Right atrium auricular region (tissue), 2 donors: ENCODE data around the gene ACSBG1. TPM values are rescaled to one million over a fixed set of nuclear protein-coding genes. Genes with fewer than 3 reads are reported as not detected.

ENCODE experiments used
- DNase-seq: peaks from one replicate; pipeline ENCODE4 v3.0.0-alpha.2; 2019; ENCODE audit warnings: low spot score
- H3K27ac ChIP-seq, 2 donors: fragments of 200-600 bp; sonication (generic); 1 replicate in 1 of 2; 2 replicates in 1 of 2; pipeline ENCODE4 v1.5.1; 2016 to 2019
- H3K27me3 ChIP-seq, 2 donors: fragments of 200-600 bp; sonication (generic); one replicate each; pipeline versions ENCODE4 v1.5.1 to v1.6.0; 2017 to 2019
- H3K36me3 ChIP-seq: fragments of 200-600 bp; sonication (generic); one replicate; pipeline ENCODE4 v1.5.1; 2016
- H3K4me1 ChIP-seq, 2 donors: fragments of 200-600 bp; sonication (generic); one replicate each; pipeline versions ENCODE4 v1.5.1 to v1.6.0; 2017 to 2019
- H3K4me3 ChIP-seq, 2 donors: fragments of 200-600 bp; sonication (generic); 1 replicate in 1 of 2; 2 replicates in 1 of 2; pipeline ENCODE4 v1.5.1; 2017 to 2019; ENCODE audit warnings: mild to moderate bottlenecking in 1 of 2, moderate library complexity in 1 of 2
- H3K9me3 ChIP-seq, 2 donors: fragments of 200-600 bp; sonication (generic); one replicate each; pipeline ENCODE4 v1.5.1; 2019
- total RNA-seq, 2 donors: library from RNA; depleted of rRNA; stranded (reverse); fragments of >200 nt; gene quantifications; one replicate each; pipeline ENCODE4 v1.1.0, GENCODE V29; 2016
- TF ChIP-seq, protein P1 (sequence below), 2 donors: fragments of 200-600 bp; sonication (generic); IDR thresholded peaks; one replicate each; pipeline ENCODE4 v1.5.1; 2019; ENCODE audit warnings: antibody characterized with exemption in 2 of 2

The ACSBG1 gene, protein sequence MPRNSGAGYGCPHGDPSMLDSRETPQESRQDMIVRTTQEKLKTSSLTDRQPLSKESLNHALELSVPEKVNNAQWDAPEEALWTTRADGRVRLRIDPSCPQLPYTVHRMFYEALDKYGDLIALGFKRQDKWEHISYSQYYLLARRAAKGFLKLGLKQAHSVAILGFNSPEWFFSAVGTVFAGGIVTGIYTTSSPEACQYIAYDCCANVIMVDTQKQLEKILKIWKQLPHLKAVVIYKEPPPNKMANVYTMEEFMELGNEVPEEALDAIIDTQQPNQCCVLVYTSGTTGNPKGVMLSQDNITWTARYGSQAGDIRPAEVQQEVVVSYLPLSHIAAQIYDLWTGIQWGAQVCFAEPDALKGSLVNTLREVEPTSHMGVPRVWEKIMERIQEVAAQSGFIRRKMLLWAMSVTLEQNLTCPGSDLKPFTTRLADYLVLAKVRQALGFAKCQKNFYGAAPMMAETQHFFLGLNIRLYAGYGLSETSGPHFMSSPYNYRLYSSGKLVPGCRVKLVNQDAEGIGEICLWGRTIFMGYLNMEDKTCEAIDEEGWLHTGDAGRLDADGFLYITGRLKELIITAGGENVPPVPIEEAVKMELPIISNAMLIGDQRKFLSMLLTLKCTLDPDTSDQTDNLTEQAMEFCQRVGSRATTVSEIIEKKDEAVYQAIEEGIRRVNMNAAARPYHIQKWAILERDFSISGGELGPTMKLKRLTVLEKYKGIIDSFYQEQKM
- not detected for total RNA-seq

DNA sequence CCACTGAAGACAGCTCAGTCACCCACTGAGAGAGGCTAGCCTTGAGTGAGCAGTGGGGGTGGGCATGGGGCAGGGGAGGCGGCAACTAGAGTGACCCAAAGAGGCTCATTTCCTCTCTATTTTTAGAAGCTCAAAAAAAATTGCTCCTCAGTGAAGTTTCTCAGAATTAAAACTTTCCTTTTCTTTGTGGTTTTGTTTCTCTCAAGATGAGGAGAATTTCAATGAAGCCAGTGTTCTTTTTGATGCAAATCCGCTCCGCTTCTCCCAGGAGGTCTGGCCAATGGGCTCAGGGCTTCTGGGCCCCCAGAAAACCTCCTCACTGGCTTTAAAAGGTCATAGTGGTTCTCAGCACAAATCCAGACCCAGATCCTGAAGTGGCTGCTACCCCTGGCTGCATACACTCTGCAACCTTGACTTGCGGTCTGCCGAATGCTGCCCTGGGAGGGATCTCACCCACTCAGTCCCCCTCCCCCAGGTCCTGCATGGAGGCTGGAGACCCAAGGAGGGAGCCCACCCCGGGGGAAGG, at the start of gene ACSBG1:
Gene ACSBG1, minus strand, starts transcription at position 51 of the 526 bp plus-strand sequence. CDS start 64 bp downstream, outside the sequence.
- TF ChIP-seq, protein P1, sequence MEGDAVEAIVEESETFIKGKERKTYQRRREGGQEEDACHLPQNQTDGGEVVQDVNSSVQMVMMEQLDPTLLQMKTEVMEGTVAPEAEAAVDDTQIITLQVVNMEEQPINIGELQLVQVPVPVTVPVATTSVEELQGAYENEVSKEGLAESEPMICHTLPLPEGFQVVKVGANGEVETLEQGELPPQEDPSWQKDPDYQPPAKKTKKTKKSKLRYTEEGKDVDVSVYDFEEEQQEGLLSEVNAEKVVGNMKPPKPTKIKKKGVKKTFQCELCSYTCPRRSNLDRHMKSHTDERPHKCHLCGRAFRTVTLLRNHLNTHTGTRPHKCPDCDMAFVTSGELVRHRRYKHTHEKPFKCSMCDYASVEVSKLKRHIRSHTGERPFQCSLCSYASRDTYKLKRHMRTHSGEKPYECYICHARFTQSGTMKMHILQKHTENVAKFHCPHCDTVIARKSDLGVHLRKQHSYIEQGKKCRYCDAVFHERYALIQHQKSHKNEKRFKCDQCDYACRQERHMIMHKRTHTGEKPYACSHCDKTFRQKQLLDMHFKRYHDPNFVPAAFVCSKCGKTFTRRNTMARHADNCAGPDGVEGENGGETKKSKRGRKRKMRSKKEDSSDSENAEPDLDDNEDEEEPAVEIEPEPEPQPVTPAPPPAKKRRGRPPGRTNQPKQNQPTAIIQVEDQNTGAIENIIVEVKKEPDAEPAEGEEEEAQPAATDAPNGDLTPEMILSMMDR (IDR thresholded peaks at IDR 0.05) = no peak
- Histone ChIP-seq H3K4me1 (no peaks in the 10 kb centered on the region), H3K27me3 (no peaks in the 10 kb centered on the region), H3K4me3 (no peak within 1 kb of the TSS), H3K27ac (no peak within 1 kb of the TSS), H3K36me3 (no peaks in the 10 kb centered on the region), H3K9me3 (no peaks in the 10 kb centered on the region)
- no peak for DNase-seq

DNA sequence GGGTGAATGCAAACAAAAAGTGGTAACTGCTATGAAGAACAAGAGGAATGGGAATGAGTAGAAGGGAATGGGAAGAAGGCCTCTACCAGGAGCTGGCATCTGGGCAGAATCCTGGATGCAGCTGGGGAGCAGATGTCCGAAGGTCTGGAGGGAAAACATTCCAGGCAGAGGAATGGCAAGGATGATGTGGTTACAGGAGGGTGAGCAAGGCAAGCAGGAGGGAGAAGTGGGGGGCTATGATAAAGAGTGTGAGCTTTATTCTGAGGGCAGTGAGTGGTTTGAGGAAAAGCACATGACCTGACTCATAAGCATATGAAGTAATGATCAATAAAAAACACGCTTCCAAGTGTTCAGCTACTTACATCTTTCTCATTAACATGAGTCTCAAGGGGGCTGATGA, 48.0 kb upstream of the ACSBG1 start:
- TF ChIP-seq, protein P1 (IDR thresholded peaks at IDR 0.05) = no peak
- no peak overlapping the region for H3K4me3 ChIP-seq
- H3K4me1 ChIP-seq = no peaks in the 10 kb centered on the region
- no peak for DNase-seq
- H3K9me3 ChIP-seq = no peaks in the 10 kb centered on the region
- H3K27ac ChIP-seq = no peak overlapping the region
- H3K27me3 ChIP-seq = no peaks in the 10 kb centered on the region
- H3K36me3 ChIP-seq = peaks cover 63% of the 10 kb centered on the region

DNA sequence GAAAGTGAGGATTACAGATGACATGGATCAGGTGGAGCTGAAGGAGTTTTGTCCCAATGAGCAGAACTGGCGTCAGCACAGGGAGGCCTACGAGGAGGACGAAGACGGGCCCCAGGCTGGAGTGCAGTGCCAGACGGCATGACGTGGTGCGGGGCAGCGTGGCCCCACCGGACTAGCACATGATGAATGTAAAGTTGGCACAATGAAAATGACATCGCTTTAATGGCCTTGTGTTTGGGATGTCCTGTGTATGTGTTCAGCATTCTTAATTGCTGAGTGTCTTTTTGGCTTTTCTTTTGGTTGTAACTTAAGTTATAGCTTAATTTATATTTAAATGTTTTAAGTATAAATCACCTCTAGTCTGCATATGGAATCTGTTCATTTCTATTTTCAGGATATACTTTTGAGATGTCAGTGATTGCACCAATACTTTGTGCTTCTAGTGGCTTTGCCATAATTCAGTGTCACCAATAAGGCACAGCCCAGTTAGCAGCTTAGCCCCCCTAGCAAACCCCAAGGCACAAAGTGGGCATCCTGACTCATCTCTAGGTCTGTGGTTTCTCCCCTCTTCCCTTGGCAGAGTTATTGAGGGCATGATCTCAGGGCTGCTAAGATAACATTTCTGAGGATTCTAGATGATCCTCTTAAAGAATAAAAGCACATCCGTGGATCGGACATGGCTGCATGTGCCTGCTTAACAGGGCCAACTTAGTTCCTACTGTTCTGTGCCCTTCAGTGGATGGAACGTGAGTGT, 46.1 kb upstream of the ACSBG1 start:
- TF ChIP-seq, protein P1 (IDR thresholded peaks at IDR 0.05) = no peak
- H3K4me1 ChIP-seq = no peaks in the 10 kb centered on the region
- no peaks in the 10 kb centered on the region for H3K27me3 ChIP-seq
- H3K4me3 ChIP-seq = no peak overlapping the region
- no peak for DNase-seq
- no peaks in the 10 kb centered on the region for H3K9me3 ChIP-seq
- peaks cover 71% of the 10 kb centered on the region for H3K36me3 ChIP-seq
- H3K27ac ChIP-seq = no peak overlapping the region

DNA sequence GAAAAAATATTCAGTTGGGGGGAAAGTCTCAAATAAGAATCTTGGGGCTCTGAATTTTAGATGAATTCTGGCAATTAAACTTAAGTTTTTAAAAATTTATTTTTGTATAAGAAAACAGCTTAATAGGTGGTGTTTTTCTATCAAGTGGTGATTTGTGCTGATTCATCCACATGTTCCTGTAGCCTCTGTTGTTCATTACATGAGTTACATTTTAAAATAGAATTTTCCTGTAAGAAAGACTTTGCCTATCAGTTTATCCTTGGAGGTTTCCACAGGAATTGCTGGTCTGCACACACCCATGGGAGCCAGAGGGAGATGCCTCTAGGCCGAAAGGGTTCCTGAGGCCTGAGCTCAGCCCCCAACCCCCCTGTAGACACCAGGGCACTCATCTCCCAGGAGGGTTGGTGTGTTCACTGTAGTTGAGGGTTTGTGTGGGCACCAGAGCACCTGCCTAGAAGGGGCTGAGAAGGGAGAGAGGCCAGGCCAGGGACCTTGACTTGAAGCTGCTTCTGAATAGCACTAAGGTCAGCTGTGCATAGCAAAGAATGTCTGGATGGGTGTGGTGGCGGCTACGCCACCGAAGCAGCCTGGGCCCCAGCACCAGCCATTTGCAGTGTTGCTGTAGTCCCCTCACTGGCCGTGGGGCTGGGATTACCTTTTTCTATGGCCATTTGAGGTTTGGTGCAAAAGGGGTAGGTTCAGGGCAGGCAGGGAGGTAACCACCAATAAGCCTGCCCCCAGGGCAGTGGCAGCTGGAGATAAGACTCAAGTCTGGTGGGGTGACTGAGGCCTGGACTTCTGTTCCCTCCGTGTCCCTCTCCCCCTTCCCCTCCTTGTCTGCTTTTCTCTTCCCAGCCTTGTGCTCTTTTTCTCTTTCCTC, 41.9 kb upstream of the ACSBG1 start:
- Histone ChIP-seq H3K4me1 (no peaks in the 10 kb centered on the region), H3K36me3 (peaks cover 68% of the 10 kb centered on the region), H3K4me3 (no peak overlapping the region), H3K27me3 (no peaks in the 10 kb centered on the region), H3K9me3 (no peaks in the 10 kb centered on the region), H3K27ac (no peak overlapping the region)
- no peak for DNase-seq
- TF ChIP-seq, protein P1 (IDR thresholded peaks at IDR 0.05) = no peak

DNA sequence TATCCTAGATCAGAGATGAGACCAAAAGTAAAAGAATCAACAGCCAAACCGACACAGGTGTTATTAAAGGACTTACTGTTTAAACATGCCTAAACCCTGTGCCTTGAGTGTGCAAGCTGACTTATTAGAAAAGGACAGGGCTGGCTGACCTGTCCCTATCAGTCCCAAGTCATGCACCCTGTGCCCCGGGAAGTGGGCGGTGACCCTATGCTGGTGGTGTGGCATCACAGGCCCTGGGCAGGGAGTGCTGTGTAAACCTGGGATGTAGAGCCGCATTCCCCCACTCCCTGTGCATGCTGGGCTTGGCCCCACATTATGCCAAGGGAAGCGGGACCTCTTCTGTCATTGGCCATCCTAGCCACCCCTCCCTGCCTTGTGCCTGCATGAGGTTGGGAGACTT, 40.6 kb upstream of the ACSBG1 start:
- Histone ChIP-seq H3K9me3 (no peaks in the 10 kb centered on the region), H3K27me3 (no peaks in the 10 kb centered on the region), H3K4me3 (no peak overlapping the region), H3K36me3 (peaks cover 55% of the 10 kb centered on the region), H3K4me1 (no peaks in the 10 kb centered on the region), H3K27ac (no peak overlapping the region)
- no peak for DNase-seq
- TF ChIP-seq, protein P1 (IDR thresholded peaks at IDR 0.05) = no peak
